Activated CD4-positive, alpha-beta T cell treated with anti-CD3 and anti-CD28 coated beads, Interleukin-2, amount 10 ng/mL, durations not matched to agents 7 days and 5 days (primary cell): ENCODE results near the gene DRICH1. TPM values are rescaled to one million over a fixed set of nuclear protein-coding genes. Genes with fewer than 3 reads are reported as not detected.
"Not testable (repeated sequence)": the region's sequence is repeated elsewhere in the genome, so short reads cannot be mapped to it uniquely, and the experiment has no call there.

ENCODE experiments used
- CTCF ChIA-PET: fragments of 350-600 bp; sonication (Branson Sonifier 250); formaldehyde crosslinking; loops from one replicate; lab custom pipeline; 2021; ENCODE audit warnings: antibody characterized with exemption; lab: Charles Lee
- POLR2A ChIA-PET: fragments of 350-600 bp; sonication (Branson Sonifier 250); formaldehyde crosslinking; loops from one replicate; lab custom pipeline; 2021; ENCODE audit warnings: antibody characterized with exemption; lab: Charles Lee
- DNase-seq: peaks from one replicate; pipeline ENCODE4 v3.0.0-alpha.2; 2020
- H3K27ac Mint-ChIP-seq: one replicate; pipeline ENCODE4 v1.8.0; 2021; ENCODE audit warnings: mild to moderate bottlenecking, moderate library complexity, mixed read lengths
- H3K27me3 Mint-ChIP-seq: one replicate; pipeline ENCODE4 v1.8.0; 2021; ENCODE audit warnings: mixed read lengths
- H3K36me3 Mint-ChIP-seq: one replicate; pipeline ENCODE4 v1.8.0; 2021; ENCODE audit warnings: low read depth, mixed read lengths
- H3K4me1 Mint-ChIP-seq: one replicate; pipeline ENCODE4 v1.8.0; 2021; ENCODE audit warnings: mixed read lengths
- H3K4me3 Mint-ChIP-seq: one replicate; pipeline ENCODE4 v1.8.0; 2021; ENCODE audit warnings: mild to moderate bottlenecking, moderate library complexity, mixed read lengths
- H3K9me3 Mint-ChIP-seq: one replicate; pipeline ENCODE4 v1.8.0; 2021; ENCODE audit warnings: mixed read lengths
- total RNA-seq, 2 experiments: library from RNA; stranded (reverse); gene quantifications; one replicate each; pipeline ENCODE4 v1.2.3, GENCODE V29; 2021

The DRICH1 gene
- total RNA-seq, 2 experiments from 2014 or later: 1.2 to 1.8 TPM

DNA sequence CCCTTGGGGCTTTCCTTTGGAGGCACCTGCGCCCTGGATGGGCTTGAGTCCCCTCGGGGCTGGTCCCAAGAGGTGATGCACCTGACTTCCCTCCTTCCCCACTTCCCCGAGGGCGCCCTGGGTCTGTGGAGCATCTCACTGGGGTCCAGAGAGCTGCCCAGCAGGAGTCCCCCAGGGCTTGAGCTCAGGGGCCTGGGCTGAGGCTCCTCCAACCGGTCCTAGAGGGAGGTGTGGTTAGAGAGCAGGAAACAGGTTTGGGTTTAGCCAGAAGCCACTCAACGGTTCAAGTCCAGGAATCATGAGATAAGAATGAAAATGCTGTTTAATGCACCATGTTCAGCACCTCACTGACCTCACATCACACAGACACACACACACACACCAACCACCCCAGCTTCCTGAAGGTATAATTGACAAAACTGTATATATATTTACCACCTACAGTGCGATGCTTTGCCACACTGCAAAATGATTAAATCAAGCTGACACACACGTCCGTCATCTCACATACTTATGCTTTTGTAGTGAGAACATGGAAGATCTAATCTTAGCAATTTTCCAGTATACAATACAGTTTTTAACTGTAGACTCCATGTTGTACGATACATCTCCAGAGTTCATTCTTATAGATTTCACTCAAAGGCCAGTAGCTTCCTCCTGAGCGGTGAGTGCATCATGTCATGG lies 51.4 kb downstream of the DRICH1 start:
- peaks cover 31% of the 10 kb centered on the region for H3K27me3 Mint-ChIP-seq
- H3K9me3 Mint-ChIP-seq: no peaks in the 10 kb centered on the region
- ChIA-PET CTCF (interaction anchor here (0.5 to 1.3 kb wide), 6 partner anchors 10 to 1548 kb away, joined by 3 read pairs; no protein-coding TSS in a partner anchor), POLR2A (interaction anchor here (0.6 kb wide), 1 partner anchor 24 kb away, joined by 5 read pairs; no protein-coding TSS in a partner anchor)
- peaks cover 14% of the 10 kb centered on the region for H3K4me1 Mint-ChIP-seq
- DNase-seq: no peak
- no peak overlapping the region for H3K4me3 Mint-ChIP-seq
- H3K27ac Mint-ChIP-seq: no peak overlapping the region
- no peaks in the 10 kb centered on the region for H3K36me3 Mint-ChIP-seq

DNA sequence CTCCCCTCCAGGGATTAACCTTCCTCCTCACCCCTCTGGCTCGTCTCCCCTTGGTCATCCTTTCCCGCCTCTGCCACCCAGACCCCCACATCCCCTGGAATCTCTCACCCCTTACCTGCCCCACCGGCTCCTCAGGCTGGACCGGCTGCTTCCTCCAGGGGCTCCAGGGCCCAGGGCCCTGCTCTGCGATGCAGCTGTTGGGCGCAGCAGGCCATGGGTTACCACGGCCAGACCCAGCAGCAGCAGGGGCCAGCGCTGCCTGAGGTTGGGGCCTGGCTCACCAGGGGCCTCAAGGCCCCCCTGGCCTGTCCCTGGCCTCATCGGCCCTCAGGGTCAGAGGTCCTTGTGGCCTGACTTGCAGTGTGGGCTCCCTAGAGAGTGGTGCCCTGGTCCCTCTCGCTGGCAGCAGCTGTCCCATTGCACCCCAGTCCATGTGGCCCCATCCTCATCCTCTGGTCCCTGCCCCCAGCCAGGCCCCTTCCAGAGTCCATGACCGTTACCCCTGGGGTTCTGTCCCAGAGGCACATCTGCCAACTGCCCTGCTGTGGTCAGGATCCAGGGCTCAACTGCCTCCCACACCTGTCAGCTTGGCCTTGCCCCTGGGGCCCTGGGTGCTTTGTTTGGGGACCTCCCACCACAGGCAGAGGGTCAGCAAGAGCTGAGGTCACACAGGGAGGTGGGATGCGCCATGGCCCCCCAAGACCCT lies 52.1 kb downstream of the DRICH1 start, which contains the start of gene IGLL1:
TSS of gene IGLL1 (minus strand) at position 421 of the 706 bp plus-strand sequence. CDS start at position 321, 100 bp downstream.
- Mint-ChIP-seq H3K27ac (no peak within 1 kb of the TSS), H3K4me1 (peaks cover 14% of the 10 kb centered on the region), H3K4me3 (no peak within 1 kb of the TSS), H3K36me3 (no peaks in the 10 kb centered on the region), H3K27me3 (peaks cover 34% of the 10 kb centered on the region), H3K9me3 (no peaks in the 10 kb centered on the region)
- no peak for DNase-seq
- ChIA-PET POLR2A (no interaction called here), CTCF (interaction anchor here (0.6 to 1.3 kb wide), 5 partner anchors 10 to 53 kb away, joined by 3 read pairs; no protein-coding TSS in a partner anchor)

DNA sequence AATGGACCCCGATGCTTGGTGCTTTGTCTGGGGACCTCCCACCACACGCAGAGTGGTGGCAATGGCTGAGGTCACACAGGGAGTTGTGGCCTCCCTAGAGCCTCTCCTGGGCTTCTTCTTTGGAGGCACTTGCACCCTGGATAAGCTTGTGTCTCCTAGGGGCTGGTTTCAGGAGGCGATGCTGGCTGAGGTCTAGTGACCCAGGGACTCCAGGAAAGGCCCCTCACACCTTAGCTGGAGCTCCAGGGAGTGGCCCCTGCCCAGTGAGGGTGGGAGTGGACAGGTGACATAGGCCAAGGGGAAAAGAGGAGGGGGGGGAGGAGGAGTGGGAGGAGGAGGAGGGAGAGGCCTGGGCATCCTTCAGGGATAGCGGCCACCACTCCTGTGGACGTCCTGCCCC lies 52.8 kb downstream of the DRICH1 start:
- Mint-ChIP-seq H3K27me3 (peaks cover 31% of the 10 kb centered on the region), H3K36me3 (no peaks in the 10 kb centered on the region), H3K27ac (no peak overlapping the region), H3K4me3 (no peak overlapping the region), H3K9me3 (no peaks in the 10 kb centered on the region), H3K4me1 (peaks cover 14% of the 10 kb centered on the region)
- ChIA-PET CTCF (interaction anchor here (0.6 kb wide), 1 partner anchor 49 kb away, joined by 3 read pairs; no protein-coding TSS in a partner anchor), POLR2A (no interaction called here)
- DNase-seq: no peak

DNA sequence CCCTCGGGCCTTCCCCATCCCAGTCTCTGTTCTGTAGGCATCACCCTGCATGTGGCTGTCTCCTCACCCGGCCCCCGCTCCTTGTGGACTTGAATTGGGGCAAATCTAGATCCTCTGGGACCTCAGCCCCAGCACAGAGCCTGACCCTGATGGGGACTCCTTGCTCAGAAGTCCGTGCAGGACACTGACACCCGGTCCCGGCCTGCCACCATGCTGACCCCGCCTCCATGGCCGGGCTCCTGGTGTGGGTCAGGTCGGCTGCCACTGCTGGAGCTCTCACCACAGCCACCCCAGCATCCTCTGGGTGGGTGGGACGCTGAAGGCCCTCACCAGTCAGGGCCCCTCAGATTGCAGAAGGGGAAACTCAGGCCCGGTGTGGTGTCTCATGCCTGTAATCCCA lies 53.8 kb downstream of the DRICH1 start:
- POLR2A ChIA-PET: no interaction called here
- CTCF ChIA-PET: no interaction called here

DNA sequence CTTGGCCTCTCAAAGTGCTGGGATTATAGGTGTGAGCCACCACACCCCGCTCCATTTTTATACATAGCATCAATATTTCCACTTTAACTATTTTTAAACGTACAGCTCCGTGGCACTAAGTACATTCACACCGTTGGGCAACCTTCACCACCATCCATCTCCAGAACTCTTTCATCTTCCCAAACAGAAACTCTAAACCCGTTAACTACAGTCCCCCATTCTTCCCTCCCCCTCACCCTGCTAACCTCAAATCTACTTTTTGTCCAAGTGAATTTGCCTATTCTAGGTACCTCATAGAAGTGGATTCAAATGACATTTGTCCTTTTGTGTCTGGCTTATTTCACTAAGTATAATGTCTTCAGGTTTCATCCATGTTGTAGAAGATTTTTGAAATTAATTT lies 55.4 kb downstream of the DRICH1 start:
- no peak overlapping the region for H3K27ac Mint-ChIP-seq
- CTCF ChIA-PET: interaction anchor here (0.7 to 1.0 kb wide), 2 partner anchors 24 to 292 kb away, joined by 3 read pairs; no protein-coding TSS in a partner anchor
- H3K4me3 Mint-ChIP-seq: no peak overlapping the region
- H3K4me1 Mint-ChIP-seq: peaks cover 11% of the 10 kb centered on the region
- POLR2A ChIA-PET: no interaction called here
- H3K27me3 Mint-ChIP-seq: peaks cover 30% of the 10 kb centered on the region
- DNase-seq: no peak
- no peaks in the 10 kb centered on the region for H3K36me3 Mint-ChIP-seq
- no peaks in the 10 kb centered on the region for H3K9me3 Mint-ChIP-seq

More for the DNA sequence above, 53.8 kb downstream of the DRICH1 start:
- H3K4me3 Mint-ChIP-seq: no peak overlapping the region
- H3K27me3 Mint-ChIP-seq: peaks cover 30% of the 10 kb centered on the region
- no peak overlapping the region for H3K27ac Mint-ChIP-seq
- no peaks in the 10 kb centered on the region for H3K9me3 Mint-ChIP-seq
- no peaks in the 10 kb centered on the region for H3K36me3 Mint-ChIP-seq
- DNase-seq: no peak
- H3K4me1 Mint-ChIP-seq: peaks cover 14% of the 10 kb centered on the region

DNA sequence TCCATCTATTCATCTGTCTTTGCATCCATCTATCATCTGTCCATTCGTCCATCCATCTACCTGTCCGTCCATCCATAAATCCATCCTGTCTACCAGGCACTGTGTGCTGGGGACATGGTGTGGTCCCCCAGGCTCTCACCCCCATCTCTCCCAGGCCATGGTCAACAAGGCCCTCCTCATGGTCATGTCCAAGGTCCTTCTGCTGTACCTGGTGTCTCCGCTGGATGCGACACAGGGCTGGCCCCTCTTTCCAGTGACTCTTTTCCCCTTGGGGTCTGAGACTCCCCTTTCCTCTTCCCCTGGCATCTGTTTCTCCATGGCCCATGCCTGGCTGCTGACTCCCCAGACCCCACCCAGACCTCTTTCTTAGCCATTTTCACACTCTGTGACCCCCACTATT lies 56.5 kb downstream of the DRICH1 start:
- Mint-ChIP-seq H3K9me3 (no peaks in the 10 kb centered on the region), H3K4me1 (peaks cover 3% of the 10 kb centered on the region), H3K36me3 (no peaks in the 10 kb centered on the region), H3K27ac (no peak overlapping the region), H3K4me3 (no peak overlapping the region), H3K27me3 (peaks cover 30% of the 10 kb centered on the region)
- no peak for DNase-seq
- POLR2A ChIA-PET: no interaction called here
- CTCF ChIA-PET: interaction anchor here (0.7 kb wide), 1 partner anchor 46 kb away, joined by 4 read pairs; no protein-coding TSS in a partner anchor

DNA sequence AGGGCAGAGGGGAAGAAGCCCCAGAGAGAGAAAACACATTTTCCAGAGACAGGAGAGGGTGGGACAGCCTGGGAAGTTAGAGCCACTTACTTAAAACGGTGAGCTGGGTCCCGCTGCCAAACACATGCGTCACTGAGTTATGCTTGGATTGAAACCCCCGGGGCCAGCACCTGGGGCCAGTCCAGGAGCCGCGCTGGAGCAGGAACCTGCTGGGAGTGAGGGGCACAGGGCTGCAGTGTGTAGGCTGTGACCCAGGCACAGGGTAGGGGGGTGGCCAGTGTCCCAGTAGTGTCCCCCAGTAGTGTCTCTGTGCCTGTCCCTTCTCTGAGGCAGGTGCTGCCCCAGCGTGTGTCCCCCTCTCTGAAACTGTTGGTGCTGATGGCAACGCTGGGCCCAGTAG lies 57.2 kb downstream of the DRICH1 start:
- Mint-ChIP-seq H3K9me3 (no peaks in the 10 kb centered on the region), H3K36me3 (no peaks in the 10 kb centered on the region), H3K4me1 (peaks cover 3% of the 10 kb centered on the region), H3K27me3 (peaks cover 30% of the 10 kb centered on the region), H3K4me3 (no peak overlapping the region), H3K27ac (no peak overlapping the region)
- CTCF ChIA-PET: no interaction called here
- POLR2A ChIA-PET: no interaction called here
- no peak for DNase-seq

DNA sequence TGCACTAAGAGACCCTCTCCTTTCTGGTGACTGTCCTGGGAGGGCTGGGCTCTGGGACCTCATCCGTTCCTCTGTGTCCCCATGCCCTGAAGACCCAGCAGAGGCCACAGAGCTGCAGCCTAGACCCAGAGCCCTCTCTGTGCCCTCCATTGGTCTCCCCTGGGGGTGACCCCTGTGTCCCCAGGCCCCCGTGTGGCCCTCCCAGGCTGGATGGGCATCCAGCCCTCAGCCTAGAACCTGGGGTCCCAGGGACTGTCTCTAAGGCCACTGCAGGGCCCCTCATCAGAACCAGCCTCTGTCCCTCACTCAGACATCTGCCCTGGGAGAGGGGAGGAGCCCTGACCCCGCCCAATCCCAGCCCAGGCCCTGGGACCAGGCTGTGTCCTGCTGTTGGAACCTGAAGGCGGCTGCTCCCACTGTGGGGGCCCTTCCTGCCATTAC lies 57.7 kb downstream of the DRICH1 start:
- ChIA-PET CTCF (no interaction called here), POLR2A (no interaction called here)
- no peaks in the 10 kb centered on the region for H3K9me3 Mint-ChIP-seq
- peaks cover 30% of the 10 kb centered on the region for H3K27me3 Mint-ChIP-seq
- no peaks in the 10 kb centered on the region for H3K36me3 Mint-ChIP-seq
- peaks cover 3% of the 10 kb centered on the region for H3K4me1 Mint-ChIP-seq
- no peak overlapping the region for H3K27ac Mint-ChIP-seq
- no peak overlapping the region for H3K4me3 Mint-ChIP-seq
- DNase-seq: no peak

DNA sequence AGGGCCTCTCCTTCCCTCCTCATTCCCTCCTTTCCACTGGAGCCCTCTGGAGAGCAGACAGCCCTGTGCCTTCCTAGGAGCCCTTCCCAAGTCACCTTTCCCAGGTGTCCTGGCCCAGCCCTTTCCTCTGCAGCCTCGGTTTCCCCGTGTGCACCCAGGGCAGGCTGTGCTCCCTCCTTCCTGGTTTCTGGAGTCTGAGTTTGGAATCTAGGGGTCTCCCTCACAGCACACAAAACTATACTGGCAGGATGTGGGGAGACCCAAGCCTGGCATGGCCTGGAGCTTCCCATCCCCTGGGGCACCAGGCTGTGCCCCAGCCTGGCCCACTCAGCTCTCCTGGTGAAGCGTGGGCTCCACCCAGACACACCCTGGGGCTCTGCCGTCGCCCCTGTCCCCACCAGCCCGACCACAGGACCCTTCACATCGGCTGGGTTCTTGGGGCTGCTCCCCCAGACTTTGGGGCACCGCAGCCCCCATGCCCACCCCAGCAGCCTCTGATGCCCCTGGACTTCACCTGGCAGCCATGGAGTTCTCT lies 58.4 kb downstream of the DRICH1 start:
- H3K27ac Mint-ChIP-seq, H3K9me3 Mint-ChIP-seq, H3K36me3 Mint-ChIP-seq, CTCF ChIA-PET, POLR2A ChIA-PET, H3K4me1 Mint-ChIP-seq, DNase-seq, H3K4me3 Mint-ChIP-seq: not testable (repeated sequence)
- peaks cover 23% of the 10 kb centered on the region for H3K27me3 Mint-ChIP-seq

DNA sequence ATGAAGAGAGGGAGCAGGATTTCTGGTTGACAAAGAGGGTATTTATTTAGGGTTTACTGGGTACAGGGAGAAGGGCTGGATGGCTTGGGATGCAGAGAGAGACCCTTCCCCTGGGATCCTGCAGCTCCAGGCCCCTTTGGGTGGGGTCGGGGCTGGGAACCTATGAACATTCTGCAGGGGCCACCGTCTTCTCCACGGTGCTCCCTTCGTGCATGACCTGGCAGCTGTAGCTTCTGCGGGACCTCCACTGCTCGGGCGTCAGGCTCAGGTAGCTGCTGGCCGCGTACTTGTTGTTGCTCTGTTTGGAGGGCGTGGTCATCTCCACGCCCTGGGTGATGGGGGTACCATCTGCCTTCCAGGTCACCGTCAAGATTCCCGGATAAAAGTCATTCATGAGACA lies 59.0 kb downstream of the DRICH1 start:
- peaks cover 20% of the 10 kb centered on the region for H3K27me3 Mint-ChIP-seq
- H3K4me1 Mint-ChIP-seq, DNase-seq, CTCF ChIA-PET, H3K36me3 Mint-ChIP-seq, H3K4me3 Mint-ChIP-seq, H3K9me3 Mint-ChIP-seq, POLR2A ChIA-PET, H3K27ac Mint-ChIP-seq: not testable (repeated sequence)

DNA sequence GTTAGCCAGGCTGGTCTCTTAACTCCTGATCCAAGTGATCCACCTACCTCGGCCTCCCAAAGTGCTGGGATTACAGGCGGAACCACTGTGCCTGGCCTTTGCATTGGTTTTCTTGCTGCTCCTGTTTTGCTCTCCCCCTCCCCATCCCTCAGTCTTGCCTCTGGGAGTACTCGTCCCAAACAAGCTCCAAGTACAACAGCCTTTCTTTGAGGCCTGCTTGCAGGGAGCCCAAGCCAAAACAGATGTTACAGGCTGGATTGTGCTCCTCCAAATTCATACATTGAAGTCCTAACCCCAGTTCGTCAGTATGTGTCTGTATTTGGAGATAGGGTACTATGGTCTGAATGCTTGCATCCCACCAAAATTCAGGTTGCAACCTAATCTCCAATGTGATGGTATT lies 60.6 kb downstream of the DRICH1 start:
- Mint-ChIP-seq H3K36me3 (no peaks in the 10 kb centered on the region), H3K4me3 (no peak overlapping the region), H3K4me1 (no peaks in the 10 kb centered on the region), H3K27me3 (peaks cover 20% of the 10 kb centered on the region), H3K27ac (no peak overlapping the region), H3K9me3 (no peaks in the 10 kb centered on the region)
- ChIA-PET CTCF (no interaction called here), POLR2A (no interaction called here)
- no peak for DNase-seq

DNA sequence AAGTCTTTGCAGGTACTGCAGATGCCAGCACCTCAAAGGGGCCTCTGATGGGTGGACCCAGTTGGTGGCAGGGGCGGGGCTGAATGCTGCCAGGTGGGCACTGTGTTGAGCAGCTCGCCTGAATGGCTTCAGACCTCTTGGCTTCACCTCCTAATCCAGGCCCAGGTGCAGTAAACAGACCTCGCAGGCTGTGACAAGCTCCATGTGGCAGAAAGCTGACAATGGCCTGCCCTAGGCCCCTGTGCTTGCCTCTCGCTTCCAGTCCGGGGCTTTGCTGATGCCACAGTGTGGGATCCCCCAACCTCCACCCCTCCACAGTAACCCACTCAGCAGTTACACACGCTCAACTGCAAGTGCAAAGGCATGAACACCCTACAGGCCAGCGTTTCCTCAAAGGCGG lies 61.4 kb downstream of the DRICH1 start:
- CTCF ChIA-PET: no interaction called here

DNA sequence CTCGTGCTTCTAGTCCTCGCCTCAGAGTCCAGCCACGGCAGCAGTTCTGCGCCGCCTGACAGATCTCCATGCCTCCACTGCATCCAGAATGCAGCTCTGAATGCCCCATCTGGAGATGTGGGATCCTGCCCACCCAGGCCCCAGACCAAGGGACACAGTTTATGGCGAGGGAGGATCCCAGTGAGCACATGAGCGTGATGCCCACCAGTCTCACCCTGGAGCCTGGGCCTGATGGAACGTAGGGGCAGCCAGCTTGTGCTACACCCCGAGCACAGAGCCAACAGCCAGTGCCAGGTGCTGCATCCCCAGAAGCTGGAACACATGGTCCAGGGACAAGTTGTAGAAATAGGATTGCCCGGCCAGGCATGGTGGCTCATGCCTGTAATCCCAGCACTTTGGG lies 62.4 kb downstream of the DRICH1 start:
- H3K27me3 Mint-ChIP-seq: peaks cover 21% of the 10 kb centered on the region
- DNase-seq: no peak
- no peak overlapping the region for H3K27ac Mint-ChIP-seq
- H3K4me1 Mint-ChIP-seq: peaks cover 6% of the 10 kb centered on the region
- H3K36me3 Mint-ChIP-seq: no peaks in the 10 kb centered on the region
- H3K4me3 Mint-ChIP-seq: no peak overlapping the region
- H3K9me3 Mint-ChIP-seq: no peaks in the 10 kb centered on the region
- ChIA-PET CTCF (no interaction called here), POLR2A (no interaction called here)

More for the DNA sequence above, 61.4 kb downstream of the DRICH1 start:
- no peak for DNase-seq
- H3K4me1 Mint-ChIP-seq: peaks cover 2% of the 10 kb centered on the region
- no peaks in the 10 kb centered on the region for H3K9me3 Mint-ChIP-seq
- POLR2A ChIA-PET: no interaction called here
- H3K27ac Mint-ChIP-seq: no peak overlapping the region
- H3K36me3 Mint-ChIP-seq: no peaks in the 10 kb centered on the region
- H3K27me3 Mint-ChIP-seq: peaks cover 16% of the 10 kb centered on the region
- no peak overlapping the region for H3K4me3 Mint-ChIP-seq
